Subcutaneous adipose tissue (tissue), 4 donors: ENCODE measurements around the gene EPB41L1. TPM values are rescaled to one million over a fixed set of nuclear protein-coding genes. Genes with fewer than 3 reads are reported as not detected.

Source experiments
- CTCF ChIP-seq: fragments of 450-650 bp; IDR thresholded peaks from one replicate; pipeline ENCODE4 v1.5.1; 2016; ENCODE audit warnings: low read depth, mild to moderate bottlenecking, control low read depth, antibody characterized with exemption, moderate library complexity
- total RNA-seq, 4 donors: library from RNA; depleted of rRNA; stranded (reverse); fragments of >200 nt; gene quantifications; one replicate each; pipeline ENCODE4 v1.1.0, GENCODE V29; 2016

EPB41L1 gene
- total RNA-seq: 10 to 100 TPM; 38.1 to 86.1 (median 62.0) TPM

- TF ChIP-seq CTCF: no peak
Measured at GRCh38 chr20:36154700-36155628, at the start of gene EPB41L1. Gene EPB41L1, plus strand, starts transcription at chr20:36154740. Its CDS starts 19,038 bp downstream, at chr20:36173778.

GRCh38 chr20:36104856-36105255, 49.7 kb upstream of the EPB41L1 start:
- no peak for TF ChIP-seq CTCF

- no peak for TF ChIP-seq CTCF
Measured at GRCh38 chr20:36105711-36106226, 48.8 kb upstream of the EPB41L1 start.

GRCh38 chr20:36106606-36107005, 47.9 kb upstream of the EPB41L1 start:
- TF ChIP-seq CTCF: no peak

GRCh38 chr20:36107881-36108280, 46.7 kb upstream of the EPB41L1 start:
- TF ChIP-seq CTCF: no peak

GRCh38 chr20:36109251-36109947, 45.1 kb upstream of the EPB41L1 start:
- no peak for TF ChIP-seq CTCF

GRCh38 chr20:36110994-36111393, 43.5 kb upstream of the EPB41L1 start:
- no peak for TF ChIP-seq CTCF
